ENCODE data around the gene TFR2. TPM values are rescaled to one million over a fixed set of nuclear protein-coding genes. Genes with fewer than 3 reads are reported as not detected.

TFR2 gene
- total RNA-seq, 1 donor from 2014 or later: 0.25 TPM

DNA sequence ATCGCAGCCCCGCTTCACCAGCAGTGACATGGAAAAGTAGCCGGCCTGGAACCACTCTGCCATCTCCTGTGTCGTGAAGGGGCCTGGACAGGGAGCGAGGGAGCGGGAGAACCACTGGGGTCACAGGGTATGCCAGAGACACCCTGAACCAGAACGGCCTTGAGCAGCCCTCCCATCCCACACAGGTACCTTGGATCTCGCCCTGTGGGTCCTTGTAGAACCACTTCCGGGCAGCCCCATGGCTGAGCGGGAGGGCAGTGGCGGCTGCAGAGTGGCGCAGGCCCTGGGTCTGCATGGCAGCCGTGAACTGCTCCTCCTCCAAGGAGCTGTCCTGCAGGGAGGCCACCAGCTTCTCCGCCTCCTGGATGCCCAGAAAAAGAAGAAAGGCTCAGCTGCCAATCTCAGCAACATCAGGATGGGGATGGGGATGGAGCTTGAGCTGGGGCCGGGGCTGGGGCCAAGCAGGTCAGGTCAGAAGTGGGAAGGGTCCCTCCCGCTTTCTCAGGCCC lies 43.2 kb upstream of the TFR2 start:
- intact Hi-C loops (cut with DNase I): no loop called here
- no peak for TF ChIP-seq POLR2A (IDR thresholded peaks at IDR 0.05)
- no peak for TF ChIP-seq CTCF (IDR thresholded peaks at IDR 0.05)
- TF ChIP-seq POLR2AphosphoS5 (IDR thresholded peaks at IDR 0.05; ENCODE audit: insufficient read depth in 1 of 2, low read depth in 1 of 2): no peak

GRCh38 chr7:100683659-100684533 lies 42.5 kb upstream of the TFR2 start:
- intact Hi-C loops (cut with DNase I): no loop called here
- no peaks in the 10 kb centered on the region for H3K9me3 ChIP-seq
- H3K4me1 ChIP-seq: peaks cover 36% of the 10 kb centered on the region
- TF ChIP-seq POLR2AphosphoS5 (IDR thresholded peaks at IDR 0.05; ENCODE audit: insufficient read depth in 1 of 2, low read depth in 1 of 2) (no peak), POLR2A (IDR thresholded peaks at IDR 0.05) (no peak), CTCF (IDR thresholded peaks at IDR 0.05) (no peak)
- no peaks in the 10 kb centered on the region for H3K27me3 ChIP-seq
- H3K27ac ChIP-seq: no peak overlapping the region
- no peak overlapping the region for H3K4me3 ChIP-seq
- peaks cover 7 to 77% of the 10 kb centered on the region in 2 donors for H3K36me3 ChIP-seq
- no peak for DNase-seq (ENCODE audit: extremely low spot score in 2 of 2)

More for the DNA sequence above, 43.2 kb upstream of the TFR2 start:
- Histone ChIP-seq H3K9me3 (no peaks in the 10 kb centered on the region), H3K4me3 (no peak overlapping the region), H3K4me1 (peaks cover 36% of the 10 kb centered on the region), H3K27me3 (no peaks in the 10 kb centered on the region), H3K36me3 (peaks cover 7 to 73% of the 10 kb centered on the region in 2 donors), H3K27ac (no peak overlapping the region)
- no peak for DNase-seq (ENCODE audit: extremely low spot score in 2 of 2)

DNA sequence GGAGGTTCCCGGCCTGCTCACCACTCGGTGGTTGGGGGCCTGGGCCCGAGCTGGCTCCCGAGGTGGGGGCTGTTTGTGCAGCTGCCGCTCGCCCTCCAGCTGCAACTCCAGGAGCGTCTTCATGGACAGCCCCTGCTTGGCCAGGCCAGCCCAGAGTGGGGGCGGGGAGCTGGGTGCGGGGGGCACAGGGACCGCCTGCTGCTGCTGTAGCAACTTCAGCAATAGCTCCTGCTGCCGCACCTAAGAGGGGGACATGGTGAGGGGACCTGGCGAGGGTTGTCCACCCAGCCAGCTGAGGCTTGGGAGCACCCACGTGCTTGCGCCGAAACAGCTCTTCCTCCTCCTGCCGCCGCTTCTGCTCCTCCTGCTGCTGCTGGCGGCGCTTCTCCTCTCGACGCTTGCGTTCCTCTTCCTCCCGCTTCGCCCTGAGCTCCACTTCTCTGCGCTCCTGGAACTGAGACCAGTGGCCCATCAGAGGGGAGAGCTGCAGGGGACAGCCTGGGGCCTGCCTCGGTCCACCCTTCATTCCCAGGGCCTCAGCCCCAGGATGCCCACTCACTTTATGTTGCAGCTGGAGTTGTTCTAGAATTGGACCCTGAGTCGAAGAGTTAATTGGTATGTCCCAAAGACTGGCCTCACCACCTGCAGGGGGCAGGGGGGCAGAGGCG lies 41.8 kb upstream of the TFR2 start:
- DNase-seq (ENCODE audit: extremely low spot score in 2 of 2): no peak
- Histone ChIP-seq H3K27me3 (no peaks in the 10 kb centered on the region), H3K27ac (no peak overlapping the region), H3K4me1 (peaks cover 36% of the 10 kb centered on the region), H3K36me3 (peaks cover 6 to 81% of the 10 kb centered on the region in 2 donors), H3K4me3 (no peak overlapping the region), H3K9me3 (no peaks in the 10 kb centered on the region)
- intact Hi-C loops (cut with DNase I): no loop called here
- TF ChIP-seq POLR2AphosphoS5 (IDR thresholded peaks at IDR 0.05; ENCODE audit: insufficient read depth in 1 of 2, low read depth in 1 of 2) (no peak), POLR2A (IDR thresholded peaks at IDR 0.05) (no peak), CTCF (IDR thresholded peaks at IDR 0.05) (no peak)

GRCh38 chr7:100682228-100682741 lies 40.9 kb upstream of the TFR2 start:
- Histone ChIP-seq H3K27ac (no peak overlapping the region), H3K27me3 (no peaks in the 10 kb centered on the region), H3K4me3 (no peak overlapping the region), H3K36me3 (peaks cover 3 to 81% of the 10 kb centered on the region in 2 donors), H3K9me3 (no peaks in the 10 kb centered on the region), H3K4me1 (peaks cover 34% of the 10 kb centered on the region)
- intact Hi-C loops (cut with DNase I): no loop called here
- no peak for DNase-seq (ENCODE audit: extremely low spot score in 2 of 2)
- TF ChIP-seq POLR2A (IDR thresholded peaks at IDR 0.05) (no peak), POLR2AphosphoS5 (IDR thresholded peaks at IDR 0.05; ENCODE audit: insufficient read depth in 1 of 2, low read depth in 1 of 2) (no peak), CTCF (IDR thresholded peaks at IDR 0.05) (no peak)
